Measurements from ENCODE around the gene MARK2. TPM values are rescaled to one million over a fixed set of nuclear protein-coding genes. Genes with fewer than 3 reads are reported as not detected.

Gene MARK2
- total RNA-seq, 4 donors from 2014 or later: 78.3 to 87.2 (median 81.2) TPM

- WGBS, 2 donors: 44 to 73% methylated on average over 3 to 5 of the region's 5 CpGs
- no peak overlapping the region for H3K4me3 ChIP-seq (ENCODE audit: low read depth, poor library complexity, severe bottlenecking)
- intact Hi-C loops (cut with DNase I; ENCODE audit: low total_unique reads): no loop called here
- TF ChIP-seq CTCF (IDR thresholded peaks at IDR 0.05): no peak
- TF ChIP-seq POLR2A (IDR thresholded peaks at IDR 0.05): no peak
- no peak for DNase-seq (ENCODE audit: low spot score in 2 of 2)
Measured at GRCh38 chr11:63958008-63958407, 119.1 kb downstream of the MARK2 start.

Other genes starting within 250 kb of the MARK2 start
- 10 to 100 TPM in 3 of 4 donors, 1 to 10 TPM in 1; 9.8 to 15.1 (median 12.3) TPM for gene PLAAT3, start 224.7 kb upstream of the MARK2 start, total RNA-seq
- 10 to 100 TPM; 64.9 to 97.2 (median 70.9) TPM for gene ATL3, start 167.7 kb upstream of the MARK2 start, total RNA-seq
- 100 to 1,000 TPM; 124 to 192 (median 148) TPM for gene RTN3, start 157.6 kb upstream of the MARK2 start, total RNA-seq
- 1 to 10 TPM; 7.8 to 9.8 (median 8.6) TPM for gene ZFTA, start 70.3 kb upstream of the MARK2 start, total RNA-seq
- 1 to 10 TPM; 5.1 to 8.3 (median 6.0) TPM for gene SPINDOC, start 25.7 kb upstream of the MARK2 start, total RNA-seq
- gene RCOR2, start 78.1 kb downstream of the MARK2 start, total RNA-seq: under 1 TPM in 1 of 4 donors, not detected in 3; 0.16 TPM
- 10 to 100 TPM in 1 of 4 donors, 1 to 10 TPM in 3; 3.0 to 10.2 (median 6.1) TPM for gene NAA40, start 99.9 kb downstream of the MARK2 start, total RNA-seq
- gene COX8A, start 135.5 kb downstream of the MARK2 start, total RNA-seq: 100 to 1,000 TPM; 373 to 510 (median 455) TPM
- 10 to 100 TPM; 48.8 to 94.8 (median 81.7) TPM for gene OTUB1, start 147.3 kb downstream of the MARK2 start, total RNA-seq
- gene FLRT1, start 196.8 kb downstream of the MARK2 start, total RNA-seq: under 1 TPM in 3 of 4 donors, not detected in 1; 0.08 to 0.62 (median 0.15) TPM